GM12872 (cell line): Measurements from ENCODE around the gene RAB2B.

Experiments used
- CTCF ChIP-seq: IDR thresholded peaks from 3 replicates; pipeline ENCODE4 v1.5.1; 2011; ENCODE audit warnings: low read depth, mild to moderate bottlenecking, low read length, moderate library complexity; ENCODE audit not compliant: insufficient read depth

The RAB2B gene

GRCh38 chr14:21475767-21476522 lies 814 bp downstream of the RAB2B start:
- TF ChIP-seq CTCF: no peak

GRCh38 chr14:21467616-21468015 lies 9.1 kb downstream of the RAB2B start:
- no peak for TF ChIP-seq CTCF

GRCh38 chr14:21455912-21456667 lies 20.7 kb downstream of the RAB2B start, which contains the start of gene CHD8:
Gene CHD8, minus strand, starts transcription at chr14:21456123. Its CDS starts 24,480 bp downstream, at chr14:21431643.
- peak; percentile 74 for TF ChIP-seq CTCF

- no peak for TF ChIP-seq CTCF
Observed at GRCh38 chr14:21455592-21455911, 21.2 kb downstream of the RAB2B start.

GRCh38 chr14:21454843-21455544 lies 21.8 kb downstream of the RAB2B start:
- no peak for TF ChIP-seq CTCF

GRCh38 chr14:21449899-21450216 lies 26.9 kb downstream of the RAB2B start:
- TF ChIP-seq CTCF: no peak

GRCh38 chr14:21440859-21441258 lies 35.9 kb downstream of the RAB2B start:
- TF ChIP-seq CTCF: no peak
